Astrocyte of the cerebellum (primary cell): ENCODE measurements around the gene TRIM54.
"Not testable (repeated sequence)": the region's sequence is repeated elsewhere in the genome, so short reads cannot be mapped to it uniquely, and the experiment has no call there.

Experiments used
- DNase-seq: peaks from one replicate; pipeline ENCODE4 v3.0.0-alpha.2; 2011; ENCODE audit warnings: low read depth
- H3K4me3 ChIP-seq: 2 replicates; pipeline ENCODE4 v1.5.1; 2011; ENCODE audit warnings: mild to moderate bottlenecking, low read depth, low read length, moderate library complexity
- CTCF ChIP-seq: IDR thresholded peaks from 2 replicates; pipeline ENCODE4 v1.5.1; 2012; ENCODE audit warnings: low read length, low read depth, moderate library complexity, mild to moderate bottlenecking; ENCODE audit errors: missing control alignments
- in situ Hi-C: cut with HindIII; loops from 2 replicates; pipeline ENCODE4 v1.10.0; 2017; ENCODE audit warnings: low sequenced_read_pairs

The TRIM54 gene

GRCh38 chr2:27336173-27336572, 53.9 kb downstream of the TRIM54 start:
- no peak for DNase-seq
- in situ Hi-C loops, result no loop called here
- TF ChIP-seq CTCF, result no peak
- no peak overlapping the region for H3K4me3 ChIP-seq

GRCh38 chr2:27347641-27348040, 65.4 kb downstream of the TRIM54 start:
- in situ Hi-C loops, result no loop called here
- DNase-seq, result no peak
- no peak overlapping the region for H3K4me3 ChIP-seq
- TF ChIP-seq CTCF, result no peak

DNA sequence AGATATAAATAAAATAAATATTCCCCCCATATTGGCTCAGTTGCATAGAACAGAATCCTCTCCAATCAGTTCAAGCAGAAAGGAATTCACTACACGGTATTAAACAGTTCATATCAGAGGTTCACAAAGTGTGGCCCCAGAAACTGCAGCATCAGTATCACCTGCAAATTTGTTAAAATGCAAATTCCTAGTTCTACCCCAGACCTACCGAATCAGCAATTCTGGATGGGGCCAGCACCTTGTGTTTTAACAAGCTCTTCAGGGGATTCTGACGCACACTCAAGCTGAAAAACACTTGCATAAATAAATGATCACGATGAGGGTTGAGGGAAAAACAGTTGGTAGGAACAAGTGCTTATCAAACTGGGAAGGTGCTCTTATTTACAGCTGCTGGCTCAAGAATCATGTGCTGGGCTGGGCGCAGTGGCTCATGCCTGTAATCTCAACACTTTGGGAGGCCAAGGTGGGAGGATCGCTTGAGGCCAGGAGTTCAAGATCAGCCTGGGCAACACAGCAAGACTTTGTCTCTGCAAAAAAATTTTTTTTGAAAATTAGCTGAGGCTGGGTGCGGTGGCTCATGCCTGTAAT, 68.0 kb downstream of the TRIM54 start:
- no peak overlapping the region for H3K4me3 ChIP-seq
- in situ Hi-C loops, result no loop called here
- no peak for TF ChIP-seq CTCF
- no peak for DNase-seq

- no peak overlapping the region for H3K4me3 ChIP-seq
- DNase-seq, result no peak
- in situ Hi-C loops, result no loop called here
- TF ChIP-seq CTCF, result no peak
Observed at GRCh38 chr2:27351802-27352598, 69.8 kb downstream of the TRIM54 start.

- H3K4me3 ChIP-seq, in situ Hi-C loops, DNase-seq: not testable (repeated sequence)
Observed at GRCh38 chr2:27353386-27353761, 71.1 kb downstream of the TRIM54 start.

DNA sequence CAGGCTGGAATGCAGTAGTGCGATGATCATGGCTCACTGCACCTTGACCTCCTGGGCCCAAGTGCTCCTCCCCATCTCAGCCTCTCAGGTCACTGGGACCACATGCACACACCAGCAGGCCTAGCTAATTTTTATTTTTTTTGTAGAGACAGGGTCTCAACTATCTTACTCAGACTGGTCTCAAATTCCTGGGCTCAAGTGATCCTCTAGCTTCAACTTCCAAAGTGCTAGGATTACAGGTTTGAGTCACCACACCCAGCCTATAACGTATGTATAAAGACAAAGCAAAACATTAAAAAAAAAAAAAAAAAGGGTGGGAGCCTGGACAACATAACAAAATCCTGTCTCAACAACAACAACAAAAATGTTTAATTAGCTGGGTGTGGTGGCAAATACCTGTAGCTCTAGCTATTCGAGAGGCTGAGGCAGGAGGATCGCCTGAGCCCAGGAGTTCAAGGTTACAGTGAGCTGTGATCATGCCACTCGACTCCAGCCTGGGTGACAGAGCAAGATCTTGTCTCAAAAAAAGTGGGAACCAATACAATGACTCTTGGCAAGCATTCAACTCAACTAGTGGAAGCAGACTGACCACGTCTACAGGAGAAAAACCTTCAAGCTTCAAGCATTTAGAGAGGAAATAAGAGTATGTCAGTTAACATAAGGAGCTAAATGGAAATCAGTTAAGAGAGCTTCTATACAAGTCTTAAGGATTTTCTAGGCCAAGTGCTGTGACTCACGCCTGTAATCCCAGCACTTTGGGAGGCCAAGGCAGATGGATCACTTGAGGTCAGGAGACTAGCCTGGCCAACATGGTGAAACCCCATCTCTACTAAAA, 71.8 kb downstream of the TRIM54 start:
- in situ Hi-C loops, result no loop called here
- TF ChIP-seq CTCF, result no peak
- no peak overlapping the region for H3K4me3 ChIP-seq
- no peak for DNase-seq

GRCh38 chr2:27354597-27354927, 72.3 kb downstream of the TRIM54 start:
- DNase-seq, result no peak
- TF ChIP-seq CTCF, result no peak
- in situ Hi-C loops, result no loop called here
- no peak overlapping the region for H3K4me3 ChIP-seq
